Suprapubic skin (tissue), 4 donors: ENCODE results near the gene FRMD4A.
"Not testable (repeated sequence)": the region's sequence is repeated elsewhere in the genome, so short reads cannot be mapped to it uniquely, and the experiment has no call there.

Experiments used
- CTCF ChIP-seq, 2 donors: fragments of 200-600 bp in 1 of 2; fragments of 450-650 bp in 1 of 2; sonication (generic) in 1 of 2; IDR thresholded peaks; one replicate each; pipeline ENCODE4 v1.5.1; 2016 to 2019; ENCODE audit warnings: antibody characterized with exemption in 2 of 2, mild to moderate bottlenecking in 1 of 2, moderate library complexity in 1 of 2
- EP300 ChIP-seq: sonication (generic); formaldehyde crosslinking; IDR thresholded peaks from one replicate; pipeline ENCODE4 v1.6.1; 2017; ENCODE audit warnings: antibody characterized with exemption
- POLR2A ChIP-seq, 2 donors: fragments of 450-650 bp; IDR thresholded peaks; one replicate each; pipeline ENCODE4 v1.6.1; 2017; ENCODE audit warnings: antibody characterized with exemption in 2 of 2, mild to moderate bottlenecking in 2 of 2, moderate library complexity in 2 of 2
- POLR2AphosphoS5 ChIP-seq, 3 donors: sonication (generic); formaldehyde crosslinking; IDR thresholded peaks; one replicate each; pipeline ENCODE4 v1.6.1; 2017; ENCODE audit warnings: antibody characterized with exemption in 3 of 3

- TF ChIP-seq CTCF (IDR thresholded peaks at IDR 0.05); POLR2A (IDR thresholded peaks at IDR 0.05); EP300; POLR2AphosphoS5 (IDR thresholded peaks at IDR 0.05): not testable (repeated sequence)
Observed at GRCh38 chr10:14213703-14214102, 117.0 kb downstream of the FRMD4A start.
